Measurements from ENCODE around the gene ASB1. TPM values are rescaled to one million over a fixed set of nuclear protein-coding genes. Genes with fewer than 3 reads are reported as not detected.

The ASB1 gene
- total RNA-seq, 1 experiment from 2014 or later = 28.9 TPM

DNA sequence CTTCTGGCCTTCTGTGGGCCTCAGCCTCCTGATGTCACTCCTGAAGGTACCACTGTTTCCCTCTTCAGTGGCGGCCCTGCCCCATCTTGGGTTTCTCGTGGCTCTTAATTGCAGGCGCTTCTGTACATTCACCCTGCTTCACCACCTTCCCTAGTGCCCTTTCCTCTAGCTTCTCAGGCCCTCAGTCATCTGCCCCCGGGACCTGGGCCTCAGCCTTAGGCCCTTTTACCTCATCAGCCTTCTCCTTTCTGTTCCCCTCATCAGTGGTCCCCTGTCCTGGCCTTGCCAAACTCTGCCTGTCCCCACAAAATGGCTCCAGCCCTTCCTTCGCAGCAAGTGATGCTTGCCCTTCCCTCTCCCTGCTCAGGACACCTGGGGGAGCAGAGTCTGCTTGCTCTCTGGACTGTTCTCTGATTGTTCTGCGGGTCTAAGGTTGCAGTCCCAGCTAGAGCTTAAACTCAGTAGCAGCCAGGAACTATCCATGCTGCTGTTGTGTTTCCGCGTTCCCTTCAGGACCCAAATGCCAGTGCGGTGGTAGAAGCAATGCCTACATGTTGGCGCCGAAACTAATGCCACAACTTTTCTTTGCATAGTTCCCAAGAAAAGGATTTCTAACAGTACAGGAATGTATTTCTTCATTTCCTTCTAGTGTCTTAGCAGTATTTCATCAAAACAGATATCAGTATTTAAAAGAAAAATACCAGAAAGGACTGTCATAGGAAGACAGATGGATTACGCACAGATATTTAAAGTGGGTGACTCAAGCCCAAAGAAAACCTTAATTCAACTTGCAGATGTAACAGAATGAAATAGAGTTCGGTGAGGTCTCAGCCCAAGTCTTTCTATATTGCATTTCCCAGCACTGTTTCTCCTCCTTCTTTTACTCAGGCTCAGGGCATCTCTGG is 7.5 kb downstream of the ASB1 start:
- Histone ChIP-seq H3K36me3 (ENCODE audit: low read depth, low read length) (peaks cover 31% of the 10 kb centered on the region), H3K27me3 (ENCODE audit: low read length) (no peaks in the 10 kb centered on the region), H3F3A (ENCODE audit: low read length, unreplicated experiment) (peaks cover 16% of the 10 kb centered on the region), H3K4me3 (ENCODE audit: low read length) (peak overlapping the region; percentile 31; the same call in 1 of the 2 replicates), H3K4me1 (ENCODE audit: insufficient read depth, low read length) (peaks cover 63% of the 10 kb centered on the region), H3K9me3 (ENCODE audit: low read length) (no peaks in the 10 kb centered on the region), H3K4me2 (ENCODE audit: low read length) (peak overlapping the region; percentile 58), H3K79me2 (ENCODE audit: low read length) (peaks cover 87% of the 10 kb centered on the region), H3K9ac (ENCODE audit: low read length) (peak overlapping the region; percentile 75), H4K20me1 (ENCODE audit: low read length) (no peaks in the 10 kb centered on the region), H3K27ac (ENCODE audit: low read length) (peak overlapping the region; percentile 98), H2AFZ (ENCODE audit: low read length) (0 out of 2 replicates have a peak overlapping the region, but pooled peaks have one; percentile 7), H3K9me2 (replicated peaks; ENCODE audit: low read length) (no peaks in the 10 kb centered on the region)
- CTCF ChIA-PET = interaction anchor here (0.5 kb wide), 1 partner anchor 80 kb away, joined by 3 read pairs; no protein-coding TSS in a partner anchor
- DNase-seq (peak; percentile 80), ATAC-seq (peak; percentile 54)
- BruUV-seq (replicated peaks) = TSS peak; percentile 29
- TF ChIP-seq CTCF (conservative IDR thresholded peaks at IDR 0.05; ENCODE audit: low read depth, low read length) (no peak), EZH2 (IDR thresholded peaks at IDR 0.05; ENCODE audit: low read length, unreplicated experiment) (no peak), EZH2phosphoT487 (IDR thresholded peaks at IDR 0.05; ENCODE audit: borderline replicate concordance, low read length) (no peak)
- intact Hi-C loops (cut with micrococcal nuclease) = loop anchor here (10.0 kb wide), 1 partner anchor 511 kb away; no protein-coding TSS in a partner anchor
- POLR2A ChIA-PET (ENCODE audit: unreplicated experiment) = interaction anchor here (0.7 kb wide), 1 partner anchor 395 kb away, joined by 5 read pairs; no protein-coding TSS in a partner anchor

- intact Hi-C loops (cut with micrococcal nuclease) = loop anchor here (5.0 to 10.0 kb wide), 2 partner anchors 63 to 510 kb away; no protein-coding TSS in a partner anchor
- Histone ChIP-seq H3K9ac (ENCODE audit: low read length) (peak overlapping the region; percentile 75), H3K27me3 (ENCODE audit: low read length) (no peaks in the 10 kb centered on the region), H3F3A (ENCODE audit: low read length, unreplicated experiment) (peaks cover 16% of the 10 kb centered on the region), H3K9me3 (ENCODE audit: low read length) (no peaks in the 10 kb centered on the region), H3K27ac (ENCODE audit: low read length) (peak overlapping the region; percentile 98), H3K4me2 (ENCODE audit: low read length) (peak overlapping the region; percentile 58), H3K4me1 (ENCODE audit: insufficient read depth, low read length) (peaks cover 67% of the 10 kb centered on the region), H3K36me3 (ENCODE audit: low read depth, low read length) (peaks cover 29% of the 10 kb centered on the region), H3K9me2 (replicated peaks; ENCODE audit: low read length) (no peaks in the 10 kb centered on the region), H3K4me3 (ENCODE audit: low read length) (peak overlapping the region; percentile 31; the same call in 1 of the 2 replicates), H3K79me2 (ENCODE audit: low read length) (peaks cover 80% of the 10 kb centered on the region), H2AFZ (ENCODE audit: low read length) (no peak overlapping the region), H4K20me1 (ENCODE audit: low read length) (no peaks in the 10 kb centered on the region)
- POLR2A ChIA-PET (ENCODE audit: unreplicated experiment) = no interaction called here
- DNase-seq = no peak
- ATAC-seq = no peak
- TF ChIP-seq EZH2 (IDR thresholded peaks at IDR 0.05; ENCODE audit: low read length, unreplicated experiment) (no peak), CTCF (conservative IDR thresholded peaks at IDR 0.05; ENCODE audit: low read depth, low read length) (no peak), EZH2phosphoT487 (IDR thresholded peaks at IDR 0.05; ENCODE audit: borderline replicate concordance, low read length) (no peak)
- CTCF ChIA-PET = interaction anchor here (0.5 kb wide), 1 partner anchor 79 kb away, joined by 3 read pairs; no protein-coding TSS in a partner anchor
- BruUV-seq (replicated peaks) = TSS peak; percentile 47
Measured at GRCh38 chr2:238434846-238435751, 8.4 kb downstream of the ASB1 start.
